GM18508 (cell line): ENCODE results near the gene CCDC191.
A peak's percentile ranks its signal among the peaks of the same experiment; 100 is the strongest.

Experiments
- ATAC-seq: cut with Tn5 transposase; IDR thresholded peaks from one replicate; pipeline ENCODE4 v1.9.1; 2021; ENCODE audit warnings: moderate number of reproducible peaks; ENCODE audit not compliant: insufficient read depth, unreplicated experiment

Gene CCDC191

GRCh38 chr3:114067804-114068203 lies 11.5 kb upstream of the CCDC191 start:
- no peak for ATAC-seq

GRCh38 chr3:114060906-114061655 lies 4.8 kb upstream of the CCDC191 start:
- no peak for ATAC-seq

GRCh38 chr3:114058646-114059045 lies 2.3 kb upstream of the CCDC191 start:
- no peak for ATAC-seq

- ATAC-seq, result no peak
Measured at GRCh38 chr3:114057011-114057347, 653 bp upstream of the CCDC191 start.

- no peak for ATAC-seq
Measured at GRCh38 chr3:114052216-114052615, 4.1 kb downstream of the CCDC191 start.

- ATAC-seq, result no peak
Measured at GRCh38 chr3:114043205-114043604, 13.1 kb downstream of the CCDC191 start.

- no peak for ATAC-seq
Measured at GRCh38 chr3:114035896-114036295, 20.4 kb downstream of the CCDC191 start.

- no peak for ATAC-seq
Measured at GRCh38 chr3:114034787-114035545, 21.4 kb downstream of the CCDC191 start.

GRCh38 chr3:114034211-114034610 lies 22.1 kb downstream of the CCDC191 start:
- ATAC-seq, result no peak

GRCh38 chr3:114033721-114034120 lies 22.6 kb downstream of the CCDC191 start:
- ATAC-seq, result no peak

GRCh38 chr3:114026331-114026730 lies 30.0 kb downstream of the CCDC191 start:
- ATAC-seq, result no peak

- no peak for ATAC-seq
Measured at GRCh38 chr3:114025451-114025850, 30.9 kb downstream of the CCDC191 start.

- ATAC-seq, result no peak
Measured at GRCh38 chr3:114022145-114022802, 34.1 kb downstream of the CCDC191 start.

GRCh38 chr3:114020907-114021306 lies 35.4 kb downstream of the CCDC191 start:
- no peak for ATAC-seq

- no peak for ATAC-seq
Measured at GRCh38 chr3:114019486-114019885, 36.8 kb downstream of the CCDC191 start.

GRCh38 chr3:114014211-114014610 lies 42.1 kb downstream of the CCDC191 start:
- ATAC-seq, result no peak

- no peak for ATAC-seq
Measured at GRCh38 chr3:114011059-114011797, 45.1 kb downstream of the CCDC191 start.

GRCh38 chr3:114005481-114005880 lies 50.8 kb downstream of the CCDC191 start:
- ATAC-seq, result peak; percentile 83

- ATAC-seq, result no peak
Measured at GRCh38 chr3:113985541-113985940, 70.8 kb downstream of the CCDC191 start.

GRCh38 chr3:113983544-113983943 lies 72.8 kb downstream of the CCDC191 start:
- no peak for ATAC-seq

GRCh38 chr3:113981803-113982202 lies 74.5 kb downstream of the CCDC191 start:
- no peak for ATAC-seq
